Measurements from ENCODE around the gene GMDS. TPM values are rescaled to one million over a fixed set of nuclear protein-coding genes. Genes with fewer than 3 reads are reported as not detected.

The GMDS gene
- total RNA-seq, 2 donors from 2014 or later, result 25.4 to 29.5 TPM

DNA sequence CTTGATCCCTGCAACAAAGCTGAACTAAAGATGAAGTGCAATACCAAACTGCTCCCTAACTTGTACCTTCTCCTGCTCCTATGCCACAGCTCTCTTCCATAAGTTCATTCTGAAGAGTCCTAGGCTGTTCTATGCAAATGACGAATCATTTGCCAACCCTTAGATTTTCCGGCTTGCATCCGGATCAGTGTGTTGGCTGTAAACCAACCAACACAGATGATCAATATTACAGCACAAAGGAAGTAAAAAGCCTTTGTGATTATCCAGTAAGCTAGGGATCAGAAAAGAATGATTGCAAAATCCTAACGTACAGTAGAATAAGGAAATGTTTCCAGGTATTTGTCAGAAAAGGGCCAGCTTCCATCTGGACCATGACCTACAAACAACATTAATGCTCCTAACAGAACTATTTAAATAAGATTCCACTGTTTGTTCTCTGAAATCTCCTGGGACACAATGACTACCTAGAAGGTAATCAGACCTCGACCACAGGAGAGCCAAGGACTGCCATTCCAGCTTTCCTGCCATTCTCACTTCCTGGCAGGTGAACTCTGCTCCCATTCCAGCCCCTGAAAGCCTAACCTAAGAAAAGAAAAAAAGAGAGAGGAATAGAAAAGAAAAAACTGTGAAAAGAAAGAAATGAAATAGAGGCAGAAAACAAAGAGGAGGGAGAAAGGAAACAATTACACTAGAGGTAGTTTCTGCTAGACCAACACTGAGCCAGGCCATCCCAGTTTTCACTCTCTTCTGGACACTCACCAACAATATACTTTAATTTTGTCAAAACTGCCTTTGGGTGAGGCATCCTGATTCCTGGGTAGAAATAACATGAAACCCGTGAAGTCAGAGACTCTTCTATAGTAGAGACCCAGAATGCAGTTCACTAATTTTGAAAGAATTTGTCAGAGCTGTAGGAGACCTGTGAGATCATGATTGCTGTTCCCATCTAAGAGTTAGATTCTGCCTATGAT is 19.7 kb downstream of the GMDS start:
- H3K27ac ChIP-seq (ENCODE audit: low read depth, low read length), result no peak overlapping the region
- H3K27me3 Mint-ChIP-seq (ENCODE audit: insufficient read depth), result no peaks in the 10 kb centered on the region
- H3K4me3 Mint-ChIP-seq, result peak overlapping the region; percentile 5
- H3K4me1 Mint-ChIP-seq, result peaks cover 63% of the 10 kb centered on the region
- no peaks in the 10 kb centered on the region for H3K36me3 ChIP-seq (ENCODE audit: control insufficient read depth, insufficient read depth, low read length)
- peaks cover 12% of the 10 kb centered on the region for H3K4me1 ChIP-seq (ENCODE audit: control insufficient read depth, insufficient read depth, low read length)
- TF ChIP-seq, protein P1, sequence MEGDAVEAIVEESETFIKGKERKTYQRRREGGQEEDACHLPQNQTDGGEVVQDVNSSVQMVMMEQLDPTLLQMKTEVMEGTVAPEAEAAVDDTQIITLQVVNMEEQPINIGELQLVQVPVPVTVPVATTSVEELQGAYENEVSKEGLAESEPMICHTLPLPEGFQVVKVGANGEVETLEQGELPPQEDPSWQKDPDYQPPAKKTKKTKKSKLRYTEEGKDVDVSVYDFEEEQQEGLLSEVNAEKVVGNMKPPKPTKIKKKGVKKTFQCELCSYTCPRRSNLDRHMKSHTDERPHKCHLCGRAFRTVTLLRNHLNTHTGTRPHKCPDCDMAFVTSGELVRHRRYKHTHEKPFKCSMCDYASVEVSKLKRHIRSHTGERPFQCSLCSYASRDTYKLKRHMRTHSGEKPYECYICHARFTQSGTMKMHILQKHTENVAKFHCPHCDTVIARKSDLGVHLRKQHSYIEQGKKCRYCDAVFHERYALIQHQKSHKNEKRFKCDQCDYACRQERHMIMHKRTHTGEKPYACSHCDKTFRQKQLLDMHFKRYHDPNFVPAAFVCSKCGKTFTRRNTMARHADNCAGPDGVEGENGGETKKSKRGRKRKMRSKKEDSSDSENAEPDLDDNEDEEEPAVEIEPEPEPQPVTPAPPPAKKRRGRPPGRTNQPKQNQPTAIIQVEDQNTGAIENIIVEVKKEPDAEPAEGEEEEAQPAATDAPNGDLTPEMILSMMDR (conservative IDR thresholded peaks at IDR 0.05), result no peak
- WGBS, 2 experiments (ENCODE audit: insufficient coverage in 1 of 2, insufficient read length in 1 of 2), result 89 to 90% methylated on average over 3 to 6 of the region's 6 CpGs
- no peaks in the 10 kb centered on the region for H3K36me3 Mint-ChIP-seq (ENCODE audit: low read depth)
- no peaks in the 10 kb centered on the region for H3K27me3 ChIP-seq (ENCODE audit: control insufficient read depth, insufficient read depth, low read length, poor library complexity, severe bottlenecking)
- peak overlapping the region; percentile 6 for H3K9ac ChIP-seq (ENCODE audit: extremely low read depth, low read length, poor library complexity, severe bottlenecking)
- DNase-seq, result no peak
- no peaks in the 10 kb centered on the region for H3K9me3 Mint-ChIP-seq
- no peaks in the 10 kb centered on the region for H3K9me3 ChIP-seq (ENCODE audit: control insufficient read depth, low read length)
- H3K4me3 ChIP-seq (ENCODE audit: low read length), result peak overlapping the region; percentile 64
- H3K27ac Mint-ChIP-seq, result peak overlapping the region; percentile 75

DNA sequence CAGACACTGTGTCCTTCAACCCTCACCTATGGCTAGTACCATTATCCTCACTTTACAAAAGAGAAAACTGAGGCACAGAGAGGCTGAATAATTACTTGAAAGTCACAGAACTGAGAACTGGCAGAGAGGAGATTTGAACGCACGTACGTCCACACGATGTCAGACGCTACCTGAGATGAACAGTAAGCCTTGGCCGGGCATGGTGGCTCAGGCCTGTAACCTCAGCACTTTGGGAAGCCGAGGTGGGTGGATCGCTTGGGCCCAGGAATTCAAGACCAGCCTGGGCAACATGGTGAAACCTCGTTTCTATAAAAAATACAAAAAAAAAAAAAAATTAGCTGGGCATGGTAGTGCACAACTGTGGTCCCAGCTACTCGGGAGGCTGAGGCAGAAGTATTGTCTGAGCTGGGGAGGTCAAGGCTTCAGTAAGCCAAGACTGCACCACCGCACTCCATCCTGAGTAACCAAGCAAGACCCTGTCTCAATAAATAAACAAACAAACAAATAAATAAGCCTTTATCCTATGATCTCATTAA is 20.5 kb downstream of the GMDS start:
- no peaks in the 10 kb centered on the region for H3K36me3 Mint-ChIP-seq (ENCODE audit: low read depth)
- H3K27me3 ChIP-seq (ENCODE audit: control insufficient read depth, insufficient read depth, low read length, poor library complexity, severe bottlenecking), result no peaks in the 10 kb centered on the region
- H3K27ac ChIP-seq (ENCODE audit: low read depth, low read length), result no peak overlapping the region
- no peak overlapping the region for H3K27ac Mint-ChIP-seq
- DNase-seq, result no peak
- no peaks in the 10 kb centered on the region for H3K9me3 Mint-ChIP-seq
- H3K9me3 ChIP-seq (ENCODE audit: control insufficient read depth, low read length), result no peaks in the 10 kb centered on the region
- no peak overlapping the region for H3K4me3 Mint-ChIP-seq
- TF ChIP-seq, protein P1 (conservative IDR thresholded peaks at IDR 0.05), result no peak
- no peaks in the 10 kb centered on the region for H3K36me3 ChIP-seq (ENCODE audit: control insufficient read depth, insufficient read depth, low read length)
- peaks cover 12% of the 10 kb centered on the region for H3K4me1 ChIP-seq (ENCODE audit: control insufficient read depth, insufficient read depth, low read length)
- peak overlapping the region; percentile 64 for H3K4me3 ChIP-seq (ENCODE audit: low read length)
- 77 to 96% methylated on average over 6 to 11 of the region's 11 CpGs for WGBS, 2 experiments (ENCODE audit: insufficient coverage in 1 of 2, insufficient read length in 1 of 2)
- H3K27me3 Mint-ChIP-seq (ENCODE audit: insufficient read depth), result no peaks in the 10 kb centered on the region
- peaks cover 59% of the 10 kb centered on the region for H3K4me1 Mint-ChIP-seq
- no peak overlapping the region for H3K9ac ChIP-seq (ENCODE audit: extremely low read depth, low read length, poor library complexity, severe bottlenecking)

DNA sequence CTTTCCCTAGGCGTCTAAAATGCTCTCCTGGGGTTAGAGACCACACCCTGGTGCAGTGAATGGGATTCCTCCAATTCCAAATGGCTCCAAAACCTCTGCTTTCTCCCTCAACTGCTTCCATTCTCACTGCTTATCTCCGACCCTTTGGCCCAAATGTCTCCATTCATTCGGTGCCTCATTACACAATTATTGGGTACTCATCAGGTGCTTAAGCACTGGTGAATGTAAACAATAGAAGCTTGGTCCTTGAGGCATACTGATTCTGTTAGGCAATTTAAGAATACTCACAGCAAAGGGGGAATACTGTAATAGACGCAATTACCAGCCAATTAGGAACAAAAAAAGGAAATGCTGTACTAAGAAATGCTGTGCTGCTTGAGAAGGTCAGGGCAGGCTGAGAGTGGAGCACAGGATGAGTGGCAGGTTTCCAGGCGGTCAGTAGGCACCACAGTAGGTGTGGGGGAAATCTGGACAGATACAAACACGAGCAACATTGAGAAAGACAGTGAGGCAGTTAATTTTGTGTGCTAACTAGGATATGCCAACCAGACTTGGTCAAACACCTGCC is 23.0 kb downstream of the GMDS start:
- H3K27me3 ChIP-seq (ENCODE audit: control insufficient read depth, insufficient read depth, low read length, poor library complexity, severe bottlenecking), result no peaks in the 10 kb centered on the region
- no peak overlapping the region for H3K27ac Mint-ChIP-seq
- H3K36me3 Mint-ChIP-seq (ENCODE audit: low read depth), result no peaks in the 10 kb centered on the region
- TF ChIP-seq, protein P1 (conservative IDR thresholded peaks at IDR 0.05), result no peak
- H3K4me1 Mint-ChIP-seq, result peaks cover 50% of the 10 kb centered on the region
- no peaks in the 10 kb centered on the region for H3K36me3 ChIP-seq (ENCODE audit: control insufficient read depth, insufficient read depth, low read length)
- no peaks in the 10 kb centered on the region for H3K27me3 Mint-ChIP-seq (ENCODE audit: insufficient read depth)
- peak; percentile 62 for DNase-seq
- 67 to 73% methylated on average over 3 to 6 of the region's 6 CpGs for WGBS, 2 experiments (ENCODE audit: insufficient coverage in 1 of 2, insufficient read length in 1 of 2)
- H3K9ac ChIP-seq (ENCODE audit: extremely low read depth, low read length, poor library complexity, severe bottlenecking), result no peak overlapping the region
- H3K4me1 ChIP-seq (ENCODE audit: control insufficient read depth, insufficient read depth, low read length), result peaks cover 9% of the 10 kb centered on the region
- no peak overlapping the region for H3K4me3 Mint-ChIP-seq
- no peaks in the 10 kb centered on the region for H3K9me3 Mint-ChIP-seq
- H3K4me3 ChIP-seq (ENCODE audit: low read length), result no peak overlapping the region
- no peak overlapping the region for H3K27ac ChIP-seq (ENCODE audit: low read depth, low read length)
- H3K9me3 ChIP-seq (ENCODE audit: control insufficient read depth, low read length), result no peaks in the 10 kb centered on the region

All from endodermal cell (in vitro differentiated cells).